ENCODE measurements around the gene CAPN3.

The CAPN3 gene

DNA sequence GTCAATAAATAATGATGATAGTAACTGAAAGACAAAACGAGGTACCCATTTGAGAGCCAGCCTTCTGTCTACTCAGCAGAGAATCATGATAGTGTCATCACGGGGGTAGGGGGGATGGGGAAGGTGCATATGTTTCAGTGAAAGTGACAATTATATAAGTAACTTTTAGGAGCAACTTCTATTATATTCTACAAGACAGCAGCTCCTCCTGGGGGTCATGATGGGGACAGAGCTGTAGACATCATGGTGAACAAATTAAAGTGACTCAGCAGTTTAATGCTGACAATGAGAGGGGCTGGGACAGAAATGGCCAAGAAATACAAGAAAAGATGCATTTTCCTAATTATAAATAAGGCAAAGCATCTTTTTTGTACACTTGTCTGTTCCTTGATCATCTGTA lies 11.8 kb downstream of the CAPN3 start:
- no peak overlapping the region for H3K4me3 ChIP-seq (ENCODE audit: low read depth, low read length)
- in situ Hi-C loops (cut with HindIII; ENCODE audit: low sequenced_read_pairs), result no loop called here
- no peak for DNase-seq (ENCODE audit: low read depth, low spot score)
- TF ChIP-seq, protein P1, sequence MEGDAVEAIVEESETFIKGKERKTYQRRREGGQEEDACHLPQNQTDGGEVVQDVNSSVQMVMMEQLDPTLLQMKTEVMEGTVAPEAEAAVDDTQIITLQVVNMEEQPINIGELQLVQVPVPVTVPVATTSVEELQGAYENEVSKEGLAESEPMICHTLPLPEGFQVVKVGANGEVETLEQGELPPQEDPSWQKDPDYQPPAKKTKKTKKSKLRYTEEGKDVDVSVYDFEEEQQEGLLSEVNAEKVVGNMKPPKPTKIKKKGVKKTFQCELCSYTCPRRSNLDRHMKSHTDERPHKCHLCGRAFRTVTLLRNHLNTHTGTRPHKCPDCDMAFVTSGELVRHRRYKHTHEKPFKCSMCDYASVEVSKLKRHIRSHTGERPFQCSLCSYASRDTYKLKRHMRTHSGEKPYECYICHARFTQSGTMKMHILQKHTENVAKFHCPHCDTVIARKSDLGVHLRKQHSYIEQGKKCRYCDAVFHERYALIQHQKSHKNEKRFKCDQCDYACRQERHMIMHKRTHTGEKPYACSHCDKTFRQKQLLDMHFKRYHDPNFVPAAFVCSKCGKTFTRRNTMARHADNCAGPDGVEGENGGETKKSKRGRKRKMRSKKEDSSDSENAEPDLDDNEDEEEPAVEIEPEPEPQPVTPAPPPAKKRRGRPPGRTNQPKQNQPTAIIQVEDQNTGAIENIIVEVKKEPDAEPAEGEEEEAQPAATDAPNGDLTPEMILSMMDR (IDR thresholded peaks at IDR 0.05; ENCODE audit: low read depth, low read length), result no peak

- no peak for DNase-seq (ENCODE audit: low read depth, low spot score)
- in situ Hi-C loops (cut with HindIII; ENCODE audit: low sequenced_read_pairs), result no loop called here
- H3K4me3 ChIP-seq (ENCODE audit: low read depth, low read length), result no peak overlapping the region
- TF ChIP-seq, protein P1 (IDR thresholded peaks at IDR 0.05; ENCODE audit: low read depth, low read length), result no peak
Observed at GRCh38 chr15:42373274-42373673, 14.0 kb downstream of the CAPN3 start.

GRCh38 chr15:42373936-42374335 lies 14.6 kb downstream of the CAPN3 start:
- no peak for DNase-seq (ENCODE audit: low read depth, low spot score)
- TF ChIP-seq, protein P1 (IDR thresholded peaks at IDR 0.05; ENCODE audit: low read depth, low read length), result no peak
- in situ Hi-C loops (cut with HindIII; ENCODE audit: low sequenced_read_pairs), result no loop called here
- no peak overlapping the region for H3K4me3 ChIP-seq (ENCODE audit: low read depth, low read length)

GRCh38 chr15:42374810-42375209 lies 15.5 kb downstream of the CAPN3 start:
- in situ Hi-C loops (cut with HindIII; ENCODE audit: low sequenced_read_pairs), result no loop called here
- no peak for DNase-seq (ENCODE audit: low read depth, low spot score)
- H3K4me3 ChIP-seq (ENCODE audit: low read depth, low read length), result no peak overlapping the region
- TF ChIP-seq, protein P1 (IDR thresholded peaks at IDR 0.05; ENCODE audit: low read depth, low read length), result no peak

GRCh38 chr15:42375252-42375651 lies 16.0 kb downstream of the CAPN3 start:
- H3K4me3 ChIP-seq (ENCODE audit: low read depth, low read length), result no peak overlapping the region
- in situ Hi-C loops (cut with HindIII; ENCODE audit: low sequenced_read_pairs), result no loop called here
- no peak for DNase-seq (ENCODE audit: low read depth, low spot score)
- TF ChIP-seq, protein P1 (IDR thresholded peaks at IDR 0.05; ENCODE audit: low read depth, low read length), result no peak

- no peak for DNase-seq (ENCODE audit: low read depth, low spot score)
- in situ Hi-C loops (cut with HindIII; ENCODE audit: low sequenced_read_pairs), result no loop called here
- H3K4me3 ChIP-seq (ENCODE audit: low read depth, low read length), result no peak overlapping the region
- TF ChIP-seq, protein P1 (IDR thresholded peaks at IDR 0.05; ENCODE audit: low read depth, low read length), result no peak
Observed at GRCh38 chr15:42375941-42376340, 16.6 kb downstream of the CAPN3 start.

DNA sequence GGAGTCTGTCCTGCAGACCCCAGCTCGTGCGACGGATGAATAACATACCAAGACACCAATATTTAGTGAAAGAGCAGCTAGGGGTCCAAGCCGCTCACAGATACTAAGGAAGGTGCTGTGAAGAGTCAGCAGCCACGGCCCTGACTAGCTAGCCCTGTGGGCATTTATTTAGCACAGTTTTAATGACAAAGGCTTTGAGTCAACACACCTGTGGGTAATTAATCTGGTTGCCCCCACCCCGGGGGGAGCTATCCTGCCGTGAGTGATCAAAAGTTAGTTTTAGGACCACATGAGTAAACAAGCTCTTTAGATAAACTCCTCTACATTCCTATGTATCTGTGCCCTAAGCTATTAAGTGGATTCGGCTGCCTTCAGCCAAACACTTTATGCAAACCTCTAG lies 18.7 kb downstream of the CAPN3 start:
- no peak overlapping the region for H3K4me3 ChIP-seq (ENCODE audit: low read depth, low read length)
- DNase-seq (ENCODE audit: low read depth, low spot score), result no peak
- TF ChIP-seq, protein P1 (IDR thresholded peaks at IDR 0.05; ENCODE audit: low read depth, low read length), result no peak
- in situ Hi-C loops (cut with HindIII; ENCODE audit: low sequenced_read_pairs), result no loop called here
